PFSK-1 (cell line): ENCODE data around the gene CDC37.

Experiments used
- FOXP2 ChIP-seq: optimal IDR thresholded peaks from 2 replicates; pipeline ENCODE3; 2011; ENCODE audit warnings: borderline replicate concordance, control low read depth, inconsistent platforms; ENCODE audit not compliant: insufficient read depth; ENCODE audit errors: extremely low read length, extremely low read depth
- POLR2AphosphoS5 ChIP-seq: IDR thresholded peaks from 2 replicates; pipeline ENCODE4 v1.6.1; 2012; ENCODE audit warnings: low read depth, mild to moderate bottlenecking, control low read depth, low read length, moderate library complexity
- SIN3A ChIP-seq: IDR thresholded peaks from 2 replicates; pipeline ENCODE4 v1.6.1; 2012; ENCODE audit warnings: mild to moderate bottlenecking, low read length, moderate library complexity, borderline replicate concordance; ENCODE audit not compliant: insufficient read depth
- TAF1 ChIP-seq: IDR thresholded peaks from 2 replicates; pipeline ENCODE4 v1.6.1; 2012; ENCODE audit warnings: low read length, control low read depth, borderline replicate concordance; ENCODE audit not compliant: insufficient read depth
- TF ChIP-seq, protein P1 (sequence below), 2 experiments: IDR thresholded peaks; 2 replicates each; pipeline versions ENCODE4 v1.6.1 to v1.8.0; 2011 to 2012; ENCODE audit warnings: low read depth in 2 of 2, low read length in 2 of 2, control low read depth in 1 of 2, inconsistent platforms in 1 of 2, mild to moderate bottlenecking in 1 of 2, moderate library complexity in 1 of 2; ENCODE audit not compliant: insufficient read depth in 1 of 2

The CDC37 gene

DNA sequence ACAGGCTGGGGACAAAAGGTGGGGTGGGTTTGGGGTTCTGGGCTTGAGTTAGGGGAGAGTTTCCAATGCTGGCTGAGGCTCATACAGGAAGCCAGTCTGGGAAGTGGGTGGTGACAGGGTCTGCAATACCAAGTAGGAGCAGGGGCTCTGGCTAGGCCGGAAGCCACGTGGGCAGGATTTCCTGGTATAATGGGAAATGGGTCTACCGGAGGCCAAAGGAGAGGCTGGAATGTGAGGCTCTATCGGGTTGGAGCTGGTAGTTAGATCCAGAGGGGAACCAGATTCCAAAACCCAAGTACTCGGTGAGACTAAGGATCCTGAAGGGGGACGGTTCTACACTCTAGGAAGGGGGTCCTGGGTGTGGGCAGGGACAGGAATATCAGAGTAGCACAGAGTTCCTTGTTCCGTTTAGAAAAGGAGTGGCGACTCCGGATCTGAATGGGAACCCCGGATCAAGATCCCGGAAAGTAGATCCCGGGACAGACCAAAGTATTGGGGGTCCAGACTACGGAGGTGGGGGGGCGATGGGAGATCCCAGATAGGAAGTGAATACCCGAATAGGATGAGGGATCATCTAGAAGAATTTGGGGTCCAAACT is 802 bp downstream of the CDC37 start:
- no peak for TF ChIP-seq POLR2AphosphoS5
- TF ChIP-seq SIN3A: peak; percentile 46; the same call in 1 of the 2 replicates

DNA sequence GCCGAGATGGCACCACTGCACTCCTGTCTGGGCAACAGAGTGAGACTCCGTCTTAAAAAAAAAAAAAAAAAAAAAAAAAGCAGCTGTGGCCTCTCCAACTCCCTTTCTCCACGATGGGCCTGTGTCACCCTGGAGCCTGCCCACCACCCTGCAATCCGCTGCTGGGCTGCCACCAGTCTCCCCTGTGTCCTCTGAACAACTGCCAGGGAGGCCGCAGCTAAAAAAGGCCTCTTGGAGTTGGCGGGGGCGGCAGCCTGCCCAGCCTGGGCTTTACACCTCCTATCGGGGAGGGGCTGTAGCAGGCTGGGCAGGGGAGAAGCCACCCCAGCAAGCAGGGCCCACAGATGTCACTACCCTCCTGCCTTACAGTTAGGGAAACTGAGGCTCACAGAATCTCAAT is 3.5 kb downstream of the CDC37 start:
- TF ChIP-seq, protein P1, sequence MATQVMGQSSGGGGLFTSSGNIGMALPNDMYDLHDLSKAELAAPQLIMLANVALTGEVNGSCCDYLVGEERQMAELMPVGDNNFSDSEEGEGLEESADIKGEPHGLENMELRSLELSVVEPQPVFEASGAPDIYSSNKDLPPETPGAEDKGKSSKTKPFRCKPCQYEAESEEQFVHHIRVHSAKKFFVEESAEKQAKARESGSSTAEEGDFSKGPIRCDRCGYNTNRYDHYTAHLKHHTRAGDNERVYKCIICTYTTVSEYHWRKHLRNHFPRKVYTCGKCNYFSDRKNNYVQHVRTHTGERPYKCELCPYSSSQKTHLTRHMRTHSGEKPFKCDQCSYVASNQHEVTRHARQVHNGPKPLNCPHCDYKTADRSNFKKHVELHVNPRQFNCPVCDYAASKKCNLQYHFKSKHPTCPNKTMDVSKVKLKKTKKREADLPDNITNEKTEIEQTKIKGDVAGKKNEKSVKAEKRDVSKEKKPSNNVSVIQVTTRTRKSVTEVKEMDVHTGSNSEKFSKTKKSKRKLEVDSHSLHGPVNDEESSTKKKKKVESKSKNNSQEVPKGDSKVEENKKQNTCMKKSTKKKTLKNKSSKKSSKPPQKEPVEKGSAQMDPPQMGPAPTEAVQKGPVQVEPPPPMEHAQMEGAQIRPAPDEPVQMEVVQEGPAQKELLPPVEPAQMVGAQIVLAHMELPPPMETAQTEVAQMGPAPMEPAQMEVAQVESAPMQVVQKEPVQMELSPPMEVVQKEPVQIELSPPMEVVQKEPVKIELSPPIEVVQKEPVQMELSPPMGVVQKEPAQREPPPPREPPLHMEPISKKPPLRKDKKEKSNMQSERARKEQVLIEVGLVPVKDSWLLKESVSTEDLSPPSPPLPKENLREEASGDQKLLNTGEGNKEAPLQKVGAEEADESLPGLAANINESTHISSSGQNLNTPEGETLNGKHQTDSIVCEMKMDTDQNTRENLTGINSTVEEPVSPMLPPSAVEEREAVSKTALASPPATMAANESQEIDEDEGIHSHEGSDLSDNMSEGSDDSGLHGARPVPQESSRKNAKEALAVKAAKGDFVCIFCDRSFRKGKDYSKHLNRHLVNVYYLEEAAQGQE (IDR thresholded peaks at IDR 0.05; ENCODE audit: insufficient read depth in 1 of 2, low read depth in 2 of 2, low read length in 2 of 2): no peak

DNA sequence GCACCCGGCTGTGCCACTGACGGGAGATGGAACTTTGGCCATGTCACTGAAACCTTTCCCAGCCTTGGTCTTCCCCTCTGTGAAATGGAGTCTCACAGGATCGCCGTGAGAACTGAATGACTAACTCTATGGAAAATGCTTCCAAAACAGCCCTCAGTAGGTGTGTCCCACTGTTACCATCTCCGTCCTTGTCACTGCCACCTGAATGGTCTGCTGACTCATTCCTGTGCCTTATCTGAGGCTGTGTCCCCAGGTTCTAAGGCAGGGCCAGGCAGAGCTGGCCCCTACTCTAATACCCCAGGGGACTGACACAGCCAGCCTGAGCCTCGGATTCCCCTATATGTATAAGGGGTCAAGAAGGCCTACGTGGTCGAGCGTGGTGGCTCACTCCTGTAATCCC is 4.5 kb downstream of the CDC37 start:
- no peak for TF ChIP-seq SIN3A
- no peak for TF ChIP-seq FOXP2
- TF ChIP-seq, protein P1 (IDR thresholded peaks at IDR 0.05; ENCODE audit: insufficient read depth in 1 of 2, low read depth in 2 of 2, low read length in 2 of 2): no peak
- TF ChIP-seq POLR2AphosphoS5: no peak
- TF ChIP-seq TAF1: no peak

DNA sequence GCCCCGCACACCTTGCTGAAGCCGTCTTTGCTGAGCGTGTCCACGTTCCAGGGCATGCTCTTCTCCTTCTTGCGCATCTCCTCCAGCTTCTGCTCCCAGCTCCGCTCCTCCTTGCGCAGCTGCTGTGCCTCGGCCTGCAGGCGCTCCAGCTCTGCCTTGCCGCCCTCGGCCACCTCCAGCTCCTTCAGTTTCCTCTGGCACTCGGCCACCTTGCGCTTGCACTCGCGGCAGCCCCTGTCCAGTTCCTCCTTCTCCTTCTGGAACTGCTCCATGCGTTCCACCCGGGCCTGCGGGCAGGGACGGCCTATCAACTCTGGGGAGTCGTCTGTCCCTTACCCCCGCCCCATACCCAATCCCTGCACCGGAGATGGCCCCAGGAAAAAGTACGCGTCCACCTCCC is 7.4 kb downstream of the CDC37 start:
- TF ChIP-seq TAF1: no peak
- TF ChIP-seq SIN3A: no peak
- TF ChIP-seq POLR2AphosphoS5: no peak
- TF ChIP-seq, protein P1 (IDR thresholded peaks at IDR 0.05; ENCODE audit: insufficient read depth in 1 of 2, low read depth in 2 of 2, low read length in 2 of 2): no peak
- TF ChIP-seq FOXP2: no peak

DNA sequence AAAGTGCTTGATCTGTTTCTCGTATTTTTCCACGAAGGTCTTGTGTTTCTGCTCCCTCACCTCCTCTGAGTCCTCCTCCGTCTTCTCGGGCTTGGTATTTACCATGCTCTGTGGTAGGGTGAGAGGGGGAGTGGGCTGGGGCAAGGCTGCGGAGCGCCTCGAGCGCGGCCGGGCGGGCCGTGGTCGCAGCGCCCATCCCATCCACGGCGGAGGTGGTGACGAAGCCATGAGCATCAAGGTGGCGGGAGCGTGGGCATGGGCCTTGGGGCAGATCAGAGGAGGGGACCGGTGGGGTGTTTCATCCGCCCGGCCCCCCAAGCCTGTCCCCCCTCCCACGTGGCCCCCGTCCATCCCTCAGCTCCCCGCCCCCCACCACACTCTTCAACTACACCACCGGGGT is 7.9 kb downstream of the CDC37 start:
- TF ChIP-seq TAF1: no peak
- TF ChIP-seq SIN3A: no peak
- no peak for TF ChIP-seq FOXP2
- TF ChIP-seq POLR2AphosphoS5: no peak
- TF ChIP-seq, protein P1 (IDR thresholded peaks at IDR 0.05; ENCODE audit: insufficient read depth in 1 of 2, low read depth in 2 of 2, low read length in 2 of 2): no peak
